K562 (cell line): Measurements from ENCODE around the gene SENP8. TPM values are rescaled to one million over a fixed set of nuclear protein-coding genes. Genes with fewer than 3 reads are reported as not detected.

ENCODE experiments used
- ATAC-seq: fragments of 200-7000 bp; cut with Tn5 transposase; 3 replicates; pipeline ENCODE4 v1.9.1; 2020; ENCODE audit warnings: moderate library complexity
- BruUV-seq: library from RNA; stranded (reverse); fragments of 400-500 nt; replicated peaks from 2 replicates; lab custom pipeline; 2021; lab: Mats Ljungman, UMichigan
- CTCF ChIA-PET: fragments of 300-600 bp; formaldehyde crosslinking; extraction: SDS; loops from one replicate; lab custom pipeline; 2021; ENCODE audit warnings: low intra/inter-chr PET ratio; lab: Yijun Ruan, JAX
- POLR2A ChIA-PET: fragments of 300-600, 350-650 bp; sonication (Branson Sonifier 250); formaldehyde crosslinking; extraction: SDS; loops from one replicate; lab custom pipeline; 2021; ENCODE audit warnings: antibody characterized with exemption, inconsistent platforms; lab: Yijun Ruan, JAX
- DNase-seq, 4 experiments: peaks; one replicate each; pipeline versions ENCODE4 v3.0.0 to v3.0.0-alpha.2; 2011 to 2018; ENCODE audit warnings: low spot score in 3 of 4, mixed read lengths in 3 of 4; ENCODE audit errors: extremely low read depth in 1 of 4
- FAIRE-seq: peaks from 2 replicates; lab custom pipeline; 2011; peaks lifted over from hg19 to GRCh38; lab: Jason Lieb, UNC
- H2AFZ ChIP-seq: 2 replicates; pipeline ENCODE4 v1.6.0; 2011; ENCODE audit warnings: low read depth, low read length, control low read depth, inconsistent platforms
- H3K27ac ChIP-seq: fragments of 200-600 bp; 3 replicates; pipeline ENCODE4 v1.8.0; 2011; ENCODE audit warnings: low read depth, mild to moderate bottlenecking, control low read depth, inconsistent platforms, low read length, moderate library complexity, mixed read lengths; ENCODE audit errors: extremely low read depth
- H3K27me3 ChIP-seq, 2 experiments: fragments of 300-600 bp in 1 of 2; 2 replicates in 1 of 2; 3 replicates in 1 of 2; pipeline versions ENCODE4 v1.6.0 to v1.8.0; 2011; ENCODE audit warnings: inconsistent platforms in 2 of 2, low read length in 2 of 2, mild to moderate bottlenecking in 1 of 2, mixed read lengths in 1 of 2, moderate library complexity in 1 of 2; ENCODE audit not compliant: control insufficient read depth in 2 of 2, insufficient read depth in 2 of 2
- H3K36me3 ChIP-seq: fragments of 300-600 bp; 3 replicates; pipeline ENCODE4 v1.8.0; 2011; ENCODE audit warnings: mild to moderate bottlenecking, low read length, inconsistent platforms; ENCODE audit not compliant: control insufficient read depth, insufficient read depth
- H3K4me1 ChIP-seq, 2 experiments: fragments of 200-600 bp in 1 of 2; replicated peaks in 1 of 2; 2 replicates in 1 of 2; 3 replicates in 1 of 2; pipeline versions ENCODE4 v1.5.1 to v1.8.0; 2011; ENCODE audit warnings: inconsistent platforms in 2 of 2, low read length in 2 of 2, mild to moderate bottlenecking in 1 of 2, mixed read lengths in 1 of 2, moderate library complexity in 1 of 2; ENCODE audit not compliant: control insufficient read depth in 2 of 2, insufficient read depth in 2 of 2
- H3K4me2 ChIP-seq: 2 replicates; pipeline ENCODE4 v1.6.1; 2011; ENCODE audit warnings: low read length, control low read depth, inconsistent platforms, mixed read lengths; ENCODE audit not compliant: insufficient read depth
- H3K4me3 ChIP-seq: fragments of 200-600 bp; sonication (generic), shearing (Covaris generic); 2 replicates; pipeline ENCODE4 v1.5.1; 2016; ENCODE audit warnings: control low read depth, inconsistent platforms
- H3K79me2 ChIP-seq: fragments of 200-600 bp; 3 replicates; pipeline ENCODE4 v1.8.0; 2011; ENCODE audit warnings: low read length, inconsistent platforms; ENCODE audit not compliant: control insufficient read depth, insufficient read depth
- H3K9ac ChIP-seq, 2 experiments: 2 replicates each; pipeline versions ENCODE4 v1.6.0 to v1.6.1; 2011; ENCODE audit warnings: low read depth in 2 of 2, low read length in 2 of 2, control low read depth in 1 of 2, inconsistent platforms in 1 of 2, mild to moderate bottlenecking in 1 of 2, mixed read lengths in 1 of 2; ENCODE audit not compliant: insufficient read depth in 1 of 2
- H3K9me1 ChIP-seq: one replicate; pipeline ENCODE4 v1.6.0; 2011; ENCODE audit warnings: inconsistent platforms, mild to moderate bottlenecking, low read length, moderate library complexity; ENCODE audit not compliant: control insufficient read depth, insufficient read depth
- H3K9me3 ChIP-seq: replicated peaks from 2 replicates; pipeline ENCODE4 v1.5.1; 2011; ENCODE audit warnings: low read depth, low read length, inconsistent platforms; ENCODE audit not compliant: control insufficient read depth, insufficient read depth
- H4K20me1 ChIP-seq: replicated peaks from 2 replicates; pipeline ENCODE4 v1.6.1; 2011; ENCODE audit warnings: low read length, inconsistent platforms, mixed read lengths; ENCODE audit not compliant: control insufficient read depth, insufficient read depth
- DPF2 ChIP-seq: fragments of 450-650 bp; IDR thresholded peaks from 2 replicates; pipeline ENCODE4 v1.6.1; 2016
- ETS2 ChIP-seq: IDR thresholded peaks from 2 replicates; pipeline ENCODE4 v1.6.1; 2016; ENCODE audit warnings: borderline replicate concordance, missing genetic modification characterization, mild to moderate bottlenecking, moderate library complexity, missing compliant biosample characterization; ENCODE audit not compliant: poor library complexity, severe bottlenecking
- KDM4B ChIP-seq, 2 experiments: fragments of 450-650 bp in 1 of 2; sonication (generic) in 1 of 2; IDR thresholded peaks; 2 replicates each; pipeline ENCODE4 v1.6.1; 2016 to 2017; ENCODE audit warnings: borderline replicate concordance in 2 of 2, antibody characterized with exemption in 1 of 2, low read depth in 1 of 2, mild to moderate bottlenecking in 1 of 2
- KDM5B ChIP-seq: fragments of 200-600 bp; sonication (generic); IDR thresholded peaks from 2 replicates; pipeline ENCODE4 v1.6.1; 2012; ENCODE audit warnings: low read depth, mild to moderate bottlenecking, moderate library complexity, low read length, control low read depth, inconsistent platforms; ENCODE audit not compliant: insufficient replicate concordance
- LEF1 ChIP-seq: fragments of 450-650 bp; IDR thresholded peaks from 2 replicates; pipeline ENCODE4 v1.6.1; 2016; ENCODE audit warnings: mild to moderate bottlenecking
- MEF2A ChIP-seq: IDR thresholded peaks from 2 replicates; pipeline ENCODE4 v1.6.1; 2011; ENCODE audit warnings: low read depth, mild to moderate bottlenecking, low read length, moderate library complexity; ENCODE audit not compliant: control insufficient read depth
- NFIC ChIP-seq: fragments of 450-650 bp; IDR thresholded peaks from 2 replicates; pipeline ENCODE4 v1.6.1; 2017; ENCODE audit warnings: mild to moderate bottlenecking, inconsistent platforms
- STAG1 ChIP-seq: sonication (generic); formaldehyde crosslinking; IDR thresholded peaks from 2 replicates; pipeline ENCODE4 v1.5.0; 2020; ENCODE audit warnings: missing genetic modification reagents, borderline replicate concordance
- TEAD4 ChIP-seq, 2 experiments: sonication (generic) in 1 of 2; formaldehyde crosslinking in 1 of 2; IDR thresholded peaks; 2 replicates each; pipeline versions ENCODE4 v1.6.1 to v1.8.0; 2012 to 2022; ENCODE audit warnings: borderline replicate concordance in 1 of 2, inconsistent platforms in 1 of 2, low read length in 1 of 2, mild to moderate bottlenecking in 1 of 2, missing genetic modification reagents in 1 of 2
- ZKSCAN1 ChIP-seq: fragments of 150-350 bp; IDR thresholded peaks from 2 replicates; pipeline ENCODE4 v1.6.1; 2016; ENCODE audit warnings: low read depth, low read length
- ZNF449 ChIP-seq: fragments of 250-450 bp; sonication (Bioruptor Pico); IDR thresholded peaks from 2 replicates; pipeline ENCODE4 v1.8.0; 2022; ENCODE audit warnings: moderate library complexity, mild to moderate bottlenecking, inconsistent platforms
- ZNF561 ChIP-seq: fragments of 450-650 bp; formaldehyde crosslinking; conservative IDR thresholded peaks from 2 replicates; pipeline ENCODE4 v1.4.0; 2020; ENCODE audit warnings: mild to moderate bottlenecking, moderate library complexity
- ZNF583 ChIP-seq: fragments of 250-450 bp; sonication (Bioruptor Pico); IDR thresholded peaks from 2 replicates; pipeline ENCODE4 v1.4.0; 2020
- WGBS: fragments of 100-300 bp; shearing (Covaris generic); methylation state at CpG from one replicate; pipeline ENCODE4 v1.1.6; 2016; ENCODE audit warnings: low coverage, mixed read lengths; ENCODE audit not compliant: insufficient coverage; ENCODE audit errors: missing lambda C conversion rate; 5-methylcytosine and 5-hydroxymethylcytosine counted together
- in situ Hi-C: fragments of 300-500 bp; cut with MboI; formaldehyde crosslinking; loops from 4 replicates; pipeline ENCODE4 v1.15.0; 2018; ENCODE audit warnings: inconsistent platforms, mixed read lengths
- intact Hi-C: fragments of 100-400 bp; cut with micrococcal nuclease; formaldehyde crosslinking; loops from 2 replicates; pipeline ENCODE4 v1.14.2; 2022
- polyA plus RNA-seq, 8 experiments: library from polyadenylated mRNA; depleted of rRNA in 4 of 8; stranded (reverse) in 5 of 8; unstranded in 3 of 8; fragments of >200 nt; fragmentation: Nextera tagmentation in 2 of 8; fragmentation: Illumina TruSeq in 1 of 8; extraction: Ambion mirVana in 2 of 8; extraction: Trizol in 1 of 8; gene quantifications; 2 replicates each; pipeline versions ENCODE4 v1.2.1 to v1.2.3, GENCODE V29; 2011 to 2014; ENCODE audit warnings: inconsistent platforms in 1 of 8, missing spikeins in 1 of 8
- total RNA-seq, 7 experiments: library from RNA; depleted of rRNA in 6 of 7; stranded (reverse); fragments of >200 nt in 6 of 7; fragmentation: Illumina TruSeq in 2 of 7; extraction: Trizol in 2 of 7; gene quantifications; 2 replicates each; pipeline versions ENCODE4 v1.2.1 to v1.2.3, GENCODE V29; 2011 to 2021; ENCODE audit warnings: low replicate concordance in 1 of 7

The SENP8 gene
- total and polyA plus RNA-seq, 9 of the 15 experiments (the other 6 are each of a cell fraction or from before 2014, with no cell fraction given) = 1.4 to 5.4 (median 2.4) TPM

- H3K36me3 ChIP-seq = no peaks in the 10 kb centered on the region
- in situ Hi-C loops (no loop called here), intact Hi-C loops (no loop called here)
- H3K4me2 ChIP-seq = peak overlapping the region; percentile 33; the same call in 1 of the 2 replicates
- no peaks in the 10 kb centered on the region for H3K9me3 ChIP-seq
- no TSS peak for BruUV-seq
- WGBS = 0% methylated on average over 4 of the region's 4 CpGs
- DNase-seq = peak in 1 of 4 experiments; percentile 5
- CTCF ChIA-PET = no interaction called here
- no peaks in the 10 kb centered on the region for H3K9me1 ChIP-seq
- POLR2A ChIA-PET = interaction anchor here (1.3 to 1.5 kb wide), 2 partner anchors 9 to 11 kb away, joined by 4 to 6 read pairs; no protein-coding TSS in a partner anchor
- H3K79me2 ChIP-seq = no peaks in the 10 kb centered on the region
- no peak overlapping the region for H3K27ac ChIP-seq
- no peak for FAIRE-seq
- H3K27me3 ChIP-seq = peaks cover 5 to 59% of the 10 kb centered on the region in 2 experiments
- no peak for TF ChIP-seq DPF2
- TF ChIP-seq TEAD4 (IDR thresholded peaks at IDR 0.05; ENCODE audit: low read length) = no peak
- no peak for TF ChIP-seq TEAD4 (CRISPR knock-in tag; IDR thresholded peaks at IDR 0.05; ENCODE audit: borderline replicate concordance)
- peak; percentile 41; the same call in 1 of the 2 replicates for TF ChIP-seq NFIC
- ATAC-seq = no peak
- no peak overlapping the region for H2AFZ ChIP-seq
- H3K4me3 ChIP-seq = no peak overlapping the region
- H4K20me1 ChIP-seq = peaks cover 8% of the 10 kb centered on the region; the same call in 1 of the 2 replicates
- no peak overlapping the region for H3K9ac ChIP-seq
- H3K4me1 ChIP-seq = peaks cover 8 to 12% of the 10 kb centered on the region in 2 experiments; a peak in 4 of 5 replicates
Observed at GRCh38 chr15:72168808-72169190, 50.6 kb downstream of the SENP8 start.

GRCh38 chr15:72169236-72169920 lies 51.2 kb downstream of the SENP8 start:
- Histone ChIP-seq H3K36me3 (no peaks in the 10 kb centered on the region), H2AFZ (no peak overlapping the region), H3K4me1 (peaks cover 8 to 12% of the 10 kb centered on the region in 2 experiments; a peak in 4 of 5 replicates), H4K20me1 (0 out of 2 replicates have a peak, but pooled peaks cover 8% of the 10 kb centered on the region), H3K9ac (0 out of 4 replicates have a peak overlapping the region, but pooled peaks of 1 of the 2 experiments have one; percentile 23), H3K4me3 (no peak overlapping the region), H3K27me3 (peaks cover 9 to 64% of the 10 kb centered on the region in 2 experiments), H3K27ac (no peak overlapping the region), H3K79me2 (no peaks in the 10 kb centered on the region), H3K4me2 (no peak overlapping the region), H3K9me1 (no peaks in the 10 kb centered on the region), H3K9me3 (no peaks in the 10 kb centered on the region)
- FAIRE-seq = no peak
- intact Hi-C loops (no loop called here), in situ Hi-C loops (no loop called here)
- no TSS peak for BruUV-seq
- no peak for ATAC-seq
- DNase-seq = peak in 1 of 4 experiments; percentile 2
- ChIA-PET CTCF (no interaction called here), POLR2A (interaction anchor here (1.3 to 1.5 kb wide), 2 partner anchors 8 to 10 kb away, joined by 4 to 6 read pairs; no protein-coding TSS in a partner anchor)
- 0% methylated on average over 10 of the region's 10 CpGs for WGBS
- TF ChIP-seq ZKSCAN1 (no peak), KDM4B (IDR thresholded peaks at IDR 0.05; ENCODE audit: borderline replicate concordance in 2 of 2, low read depth in 1 of 2) (no peak), MEF2A (no peak), KDM5B (no peak), ZNF583 (CRISPR knock-in tag) (no peak), LEF1 (no peak), ETS2 (no peak), ZNF449 (no peak), ZNF561 (CRISPR knock-in tag) (no peak), STAG1 (no peak)
